ENCODE measurements around the gene TSPAN9.

Gene TSPAN9

GRCh38 chr12:3142386-3142785 lies 65.2 kb downstream of the TSPAN9 start:
- DNase-seq, result no peak

- DNase-seq, result no peak
Observed at GRCh38 chr12:3144495-3144894, 67.3 kb downstream of the TSPAN9 start.

- DNase-seq, result no peak
Observed at GRCh38 chr12:3145033-3145432, 67.9 kb downstream of the TSPAN9 start.

- DNase-seq, result no peak
Observed at GRCh38 chr12:3145546-3146310, 68.5 kb downstream of the TSPAN9 start.

- no peak for DNase-seq
Observed at GRCh38 chr12:3147260-3147659, 70.1 kb downstream of the TSPAN9 start.

GRCh38 chr12:3148366-3149000 lies 71.3 kb downstream of the TSPAN9 start:
- DNase-seq, result no peak

GRCh38 chr12:3149515-3150307 lies 72.5 kb downstream of the TSPAN9 start:
- no peak for DNase-seq

GRCh38 chr12:3150308-3150670 lies 73.1 kb downstream of the TSPAN9 start:
- DNase-seq, result no peak

GRCh38 chr12:3150931-3151835 lies 74.0 kb downstream of the TSPAN9 start:
- DNase-seq, result peak; percentile 83

- peak; percentile 90 for DNase-seq
Observed at GRCh38 chr12:3152011-3152511, 74.9 kb downstream of the TSPAN9 start.

GRCh38 chr12:3152892-3153291 lies 75.7 kb downstream of the TSPAN9 start:
- DNase-seq, result no peak

GRCh38 chr12:3154006-3154405 lies 76.8 kb downstream of the TSPAN9 start:
- no peak for DNase-seq

- DNase-seq, result no peak
Observed at GRCh38 chr12:3155702-3156370, 78.7 kb downstream of the TSPAN9 start.

GRCh38 chr12:3157581-3158323 lies 80.6 kb downstream of the TSPAN9 start:
- DNase-seq, result peak; percentile 73

- DNase-seq, result peak; percentile 68
Observed at GRCh38 chr12:3158851-3159465, 81.8 kb downstream of the TSPAN9 start.

- peak; percentile 57 for DNase-seq
Observed at GRCh38 chr12:3160081-3160480, 82.9 kb downstream of the TSPAN9 start.

- no peak for DNase-seq
Observed at GRCh38 chr12:3161861-3162260, 84.7 kb downstream of the TSPAN9 start.

GRCh38 chr12:3164454-3165077 lies 87.4 kb downstream of the TSPAN9 start:
- no peak for DNase-seq

GRCh38 chr12:3165078-3165980 lies 88.2 kb downstream of the TSPAN9 start:
- DNase-seq, result no peak
